ENCODE results near the gene TBR1. TPM values are rescaled to one million over a fixed set of nuclear protein-coding genes. Genes with fewer than 3 reads are reported as not detected.

TBR1 gene
- not detected for total RNA-seq

GRCh38 chr2:161415987-161416707 lies at the start of gene TBR1:
Gene TBR1 (plus strand): TSS chr2:161416297. CDS start chr2:161416411, 114 bp downstream.
- Histone ChIP-seq H3K27ac (no peak within 1 kb of the TSS), H3K36me3 (replicated peaks in 1 of 2; ENCODE audit: insufficient read depth in 1 of 2, low read depth in 2 of 2) (no peaks in the 10 kb centered on the region), H3K4me1 (peaks cover 47% of the 10 kb centered on the region), H3K27me3 (peaks cover 0 to 38% of the 10 kb centered on the region in 2 donors), H3K4me3 (no peak within 1 kb of the TSS), H3K9me3 (no peaks in the 10 kb centered on the region)
- no peak for TF ChIP-seq POLR2A (IDR thresholded peaks at IDR 0.05)
- no peak for TF ChIP-seq CTCF (IDR thresholded peaks at IDR 0.05)
- 4 to 10% methylated on average over 16 of the region's 16 CpGs for WGBS, 2 donors
- ATAC-seq, result no peak
- intact Hi-C loops (cut with DNase I), result no loop called here
- DNase-seq, result no peak

DNA sequence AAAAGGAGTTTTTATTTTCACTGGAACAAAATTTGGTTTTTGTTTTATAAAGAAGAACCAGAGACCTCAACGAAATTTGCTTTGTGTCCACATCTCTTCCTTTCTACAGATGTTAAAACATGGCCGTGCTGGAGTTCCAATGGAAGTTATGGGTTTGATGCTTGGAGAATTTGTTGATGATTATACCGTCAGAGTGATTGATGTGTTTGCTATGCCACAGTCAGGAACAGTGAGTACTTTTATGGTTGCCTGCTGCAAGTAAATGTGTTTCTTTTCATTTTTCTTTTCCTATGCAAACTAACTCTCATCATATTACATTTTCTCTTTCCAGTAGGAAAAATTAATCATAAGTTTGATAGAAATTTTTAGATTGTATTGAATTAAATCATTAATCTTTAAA lies 48.4 kb upstream of the TBR1 start:
- TF ChIP-seq CTCF (IDR thresholded peaks at IDR 0.05) (no peak), POLR2A (IDR thresholded peaks at IDR 0.05) (no peak)
- intact Hi-C loops (cut with DNase I), result no loop called here

GRCh38 chr2:161369311-161369710 lies 46.8 kb upstream of the TBR1 start:
- intact Hi-C loops (cut with DNase I), result no loop called here

More for the DNA sequence above, 48.4 kb upstream of the TBR1 start:
- DNase-seq (no peak), ATAC-seq (no peak)
- H3K27ac ChIP-seq, result no peak overlapping the region
- no peak overlapping the region for H3K4me3 ChIP-seq
- H3K9me3 ChIP-seq, result no peaks in the 10 kb centered on the region
- H3K27me3 ChIP-seq, result no peaks in the 10 kb centered on the region
- WGBS, 2 donors, result 65 to 77% methylated on average over 3 of the region's 3 CpGs
- no peaks in the 10 kb centered on the region for H3K4me1 ChIP-seq
- H3K36me3 ChIP-seq (replicated peaks in 1 of 2; ENCODE audit: insufficient read depth in 1 of 2, low read depth in 2 of 2), result peaks cover 0 to 3% of the 10 kb centered on the region in 2 donors

DNA sequence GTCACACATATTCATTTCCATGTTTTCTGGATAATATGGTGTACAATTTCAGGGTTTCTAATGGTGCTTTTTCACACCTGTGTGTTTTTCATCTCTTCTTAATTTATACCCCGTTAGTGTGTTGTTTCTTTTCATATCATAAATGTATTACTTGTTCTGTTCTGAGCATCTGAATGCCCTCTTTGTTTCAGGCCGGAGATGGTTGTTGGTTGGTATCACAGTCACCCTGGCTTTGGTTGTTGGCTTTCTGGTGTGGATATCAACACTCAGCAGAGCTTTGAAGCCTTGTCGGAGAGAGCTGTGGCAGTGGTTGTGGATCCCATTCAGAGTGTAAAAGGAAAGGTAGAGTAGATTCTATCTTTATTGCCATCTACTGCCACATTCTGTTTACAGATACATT lies 45.1 kb upstream of the TBR1 start:
- intact Hi-C loops (cut with DNase I), result no loop called here
- H3K27ac ChIP-seq, result no peak overlapping the region
- DNase-seq (no peak), ATAC-seq (no peak)
- no peak overlapping the region for H3K4me3 ChIP-seq
- TF ChIP-seq CTCF (IDR thresholded peaks at IDR 0.05) (no peak), POLR2A (IDR thresholded peaks at IDR 0.05) (no peak)
- no peaks in the 10 kb centered on the region for H3K4me1 ChIP-seq
- no peaks in the 10 kb centered on the region for H3K27me3 ChIP-seq
- no peaks in the 10 kb centered on the region for H3K9me3 ChIP-seq
- peaks cover 0 to 3% of the 10 kb centered on the region in 2 donors for H3K36me3 ChIP-seq (replicated peaks in 1 of 2; ENCODE audit: insufficient read depth in 1 of 2, low read depth in 2 of 2)
- WGBS, 2 donors, result 69 to 76% methylated on average over 3 of the region's 3 CpGs

More at GRCh38 chr2:161369311-161369710, 46.8 kb upstream of the TBR1 start:
- peaks cover 0 to 3% of the 10 kb centered on the region in 2 donors for H3K36me3 ChIP-seq (replicated peaks in 1 of 2; ENCODE audit: insufficient read depth in 1 of 2, low read depth in 2 of 2)
- no peaks in the 10 kb centered on the region for H3K27me3 ChIP-seq
- ATAC-seq, result no peak
- H3K4me3 ChIP-seq, result no peak overlapping the region
- WGBS, 2 donors, result 85 to 90% methylated on average over 2 of the region's 2 CpGs
- no peak for DNase-seq
- no peak for TF ChIP-seq CTCF (IDR thresholded peaks at IDR 0.05)
- no peak for TF ChIP-seq POLR2A (IDR thresholded peaks at IDR 0.05)
- H3K27ac ChIP-seq, result no peak overlapping the region
- H3K4me1 ChIP-seq, result no peaks in the 10 kb centered on the region
- no peaks in the 10 kb centered on the region for H3K9me3 ChIP-seq

GRCh38 chr2:161371869-161372268 lies 44.2 kb upstream of the TBR1 start:
- Histone ChIP-seq H3K4me3 (no peak overlapping the region), H3K27me3 (no peaks in the 10 kb centered on the region), H3K27ac (no peak overlapping the region), H3K4me1 (no peaks in the 10 kb centered on the region), H3K9me3 (no peaks in the 10 kb centered on the region), H3K36me3 (replicated peaks in 1 of 2; ENCODE audit: insufficient read depth in 1 of 2, low read depth in 2 of 2) (peaks cover 0 to 3% of the 10 kb centered on the region in 2 donors)
- DNase-seq (no peak), ATAC-seq (no peak)
- intact Hi-C loops (cut with DNase I), result no loop called here
- WGBS, 2 donors, result 42 to 54% methylated on average over 1 of the region's 1 CpG
- TF ChIP-seq CTCF (IDR thresholded peaks at IDR 0.05) (no peak), POLR2A (IDR thresholded peaks at IDR 0.05) (no peak)
